Activated T-cell treated with anti-CD3 and anti-CD28 coated beads for 24 hours (primary cell): ENCODE measurements around the gene DNAH17.

ENCODE experiments used
- DNase-seq: peaks from one replicate; pipeline ENCODE4 v3.0.0-alpha.2; 2020; ENCODE audit warnings: low read depth

DNAH17 gene

DNA sequence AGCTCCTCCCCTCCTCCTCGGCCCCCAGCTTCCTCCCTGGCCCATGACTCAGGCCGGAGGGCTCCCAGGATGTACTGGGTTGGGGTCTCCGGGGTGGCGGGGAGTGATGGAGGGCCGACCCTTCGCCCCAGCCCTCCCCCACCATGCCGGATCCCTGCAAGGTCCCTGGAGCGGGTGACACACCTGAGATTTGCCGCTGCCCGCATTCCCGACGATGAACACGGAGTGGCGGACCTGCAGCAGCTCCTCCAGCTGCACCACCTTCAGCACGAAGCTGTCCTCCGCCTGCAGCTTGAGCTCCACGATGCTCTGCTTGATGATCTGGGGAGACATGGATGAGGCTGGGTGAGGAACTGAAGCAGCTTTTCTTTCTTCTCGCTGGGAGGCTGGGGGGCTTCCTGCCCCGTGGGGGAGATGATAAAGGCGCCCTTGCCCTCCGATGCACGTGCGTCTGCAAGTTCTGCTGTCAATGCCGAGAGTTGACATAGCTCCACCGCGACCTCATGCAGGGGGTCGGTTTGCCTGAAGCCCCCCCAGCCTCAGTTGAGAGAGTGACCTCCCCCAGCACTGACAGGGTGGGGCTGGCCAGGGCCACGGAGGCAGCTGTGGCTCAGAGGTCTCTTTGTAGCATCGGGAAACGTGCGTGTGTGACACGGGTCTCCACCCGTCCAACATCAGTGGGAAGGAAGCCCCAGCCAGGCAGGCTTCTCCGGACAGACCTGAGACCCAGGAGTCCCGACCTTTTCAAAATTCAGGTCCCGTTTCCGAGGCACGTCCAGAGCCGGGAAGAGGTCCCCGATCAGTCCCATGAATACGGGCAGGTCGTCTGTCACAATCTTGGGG is 83.1 kb downstream of the DNAH17 start:
- DNase-seq: no peak

DNA sequence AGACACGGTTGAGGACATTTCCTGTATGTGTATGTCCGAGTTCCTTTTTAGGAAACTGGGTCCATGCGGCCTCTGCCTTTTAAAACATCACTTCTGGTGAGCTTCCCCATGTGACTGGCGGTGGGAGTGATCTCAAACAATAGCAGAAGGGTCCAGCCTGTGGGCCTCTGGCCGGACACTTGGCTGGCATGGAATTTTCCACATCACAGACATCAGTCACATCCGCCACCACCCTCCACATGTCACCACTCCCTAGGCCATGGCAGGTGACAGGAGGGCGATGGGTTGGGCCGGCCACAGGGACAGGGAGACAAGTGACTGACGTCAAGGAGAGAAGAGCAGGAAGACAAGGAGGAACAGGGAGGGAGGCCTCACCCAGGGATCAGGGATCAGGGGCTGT is 83.7 kb downstream of the DNAH17 start:
- no peak for DNase-seq

DNA sequence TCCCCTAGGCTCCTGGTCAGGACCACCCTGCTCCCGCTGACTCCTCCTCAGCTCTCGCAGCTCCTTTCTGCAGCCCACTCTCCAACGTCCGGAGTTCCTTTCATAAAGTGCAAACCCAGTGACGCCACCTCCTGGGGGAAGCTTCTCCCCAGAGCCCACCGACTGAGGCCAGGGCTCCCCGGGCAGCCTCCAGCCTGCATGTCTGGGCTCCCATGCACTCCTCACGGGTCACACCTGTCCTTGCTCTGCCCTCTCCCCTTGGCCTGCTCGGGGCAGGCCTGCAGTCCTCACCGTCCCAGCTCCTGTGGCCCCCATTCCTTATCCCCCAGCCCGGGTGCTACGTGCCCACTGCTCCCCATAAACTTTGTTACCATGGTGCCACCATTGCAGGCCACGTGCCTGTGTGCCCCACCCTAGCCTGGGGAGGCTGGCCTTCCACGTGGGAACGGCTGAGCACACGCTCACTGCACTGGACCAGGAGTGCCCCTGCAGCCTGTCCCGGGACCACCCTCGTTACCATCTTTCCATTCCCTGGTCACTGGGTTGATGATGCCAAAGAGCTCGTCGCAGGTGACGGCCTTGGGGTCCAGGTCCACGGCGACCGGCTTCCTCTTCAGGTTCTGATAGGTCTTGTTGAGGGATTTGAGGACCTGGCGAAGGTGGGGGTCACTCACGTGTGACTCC is 84.9 kb downstream of the DNAH17 start:
- no peak for DNase-seq

DNA sequence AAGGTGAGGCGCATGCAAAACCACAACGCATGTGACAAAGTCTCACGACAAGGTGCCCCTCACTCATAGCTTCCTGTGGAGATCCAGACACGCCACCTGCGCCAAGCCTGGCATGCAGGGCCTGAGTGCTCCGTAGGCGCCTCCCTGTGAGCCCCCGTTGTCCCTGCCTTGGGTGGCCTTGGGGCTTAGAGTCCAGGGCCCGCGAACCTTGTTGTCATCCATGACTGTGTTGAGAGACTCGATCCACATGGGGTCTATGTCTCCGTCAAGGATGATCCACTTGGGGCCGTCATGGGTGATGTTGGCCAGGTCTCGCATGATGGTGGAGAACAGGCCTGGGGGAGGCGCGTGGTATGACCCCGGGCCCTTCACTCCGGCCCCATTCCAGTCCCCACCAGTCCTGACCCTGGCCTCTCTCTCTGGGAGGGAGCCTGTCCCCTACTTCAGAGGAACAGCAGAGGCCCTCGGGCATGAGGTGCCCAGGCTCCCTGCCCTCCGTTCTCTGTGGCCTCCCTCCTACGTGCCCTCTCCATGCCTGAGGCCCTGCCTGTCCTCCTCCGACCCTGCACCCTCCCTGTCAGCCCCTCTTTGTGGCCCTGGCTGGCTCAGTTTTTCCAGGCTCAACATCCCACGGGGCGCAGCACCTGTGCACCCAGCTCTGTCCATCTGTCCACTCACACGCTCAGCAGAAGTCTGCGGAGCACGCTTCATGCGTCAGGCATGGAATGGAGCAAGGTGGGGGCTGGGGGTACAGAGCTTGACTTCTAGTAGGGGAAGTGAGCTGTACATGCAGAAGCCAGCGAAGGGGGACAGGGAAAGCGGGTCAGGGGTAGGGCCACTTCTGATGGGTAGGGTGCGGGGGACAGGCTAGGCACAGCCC is 85.7 kb downstream of the DNAH17 start:
- DNase-seq: no peak

DNA sequence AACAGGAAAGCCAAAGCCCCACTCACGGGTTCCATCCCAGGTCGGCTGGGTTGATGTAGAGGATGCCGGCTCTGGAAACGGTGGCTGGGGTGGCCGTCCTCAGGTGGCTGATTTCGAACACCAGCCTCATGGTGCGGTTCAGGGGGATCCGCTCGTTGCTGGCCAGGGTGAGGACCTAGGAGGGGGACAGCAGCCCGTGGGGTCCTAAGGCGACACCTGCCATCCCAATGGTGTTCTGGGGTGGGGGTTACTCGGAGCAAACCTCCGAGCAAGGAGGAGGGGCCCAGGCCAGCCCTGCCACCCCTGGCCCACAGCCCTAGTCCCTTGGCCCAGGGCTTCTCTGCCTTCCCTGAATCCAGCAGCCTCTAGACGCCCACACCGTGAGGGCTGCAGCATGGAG is 86.5 kb downstream of the DNAH17 start:
- DNase-seq: no peak

DNA sequence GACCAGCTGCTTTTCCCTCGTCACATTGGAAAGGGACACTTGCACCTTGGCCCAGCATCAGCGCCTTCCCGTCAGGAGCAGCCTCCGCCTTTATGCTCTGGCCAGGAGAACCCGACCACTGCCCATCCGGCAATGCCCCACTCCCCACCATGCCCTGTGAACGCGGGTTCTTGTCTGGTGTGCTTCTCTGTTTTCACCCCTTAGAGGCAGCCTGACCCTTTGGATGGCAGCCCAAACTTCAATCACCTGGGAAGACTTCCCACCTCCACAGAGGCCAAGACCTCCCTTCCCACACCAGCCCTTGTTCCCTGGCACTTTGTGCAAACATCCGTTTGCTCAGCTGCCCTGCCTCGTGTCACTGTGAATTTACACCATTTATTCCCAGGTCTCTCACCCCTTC is 87.0 kb downstream of the DNAH17 start:
- DNase-seq: no peak

DNA sequence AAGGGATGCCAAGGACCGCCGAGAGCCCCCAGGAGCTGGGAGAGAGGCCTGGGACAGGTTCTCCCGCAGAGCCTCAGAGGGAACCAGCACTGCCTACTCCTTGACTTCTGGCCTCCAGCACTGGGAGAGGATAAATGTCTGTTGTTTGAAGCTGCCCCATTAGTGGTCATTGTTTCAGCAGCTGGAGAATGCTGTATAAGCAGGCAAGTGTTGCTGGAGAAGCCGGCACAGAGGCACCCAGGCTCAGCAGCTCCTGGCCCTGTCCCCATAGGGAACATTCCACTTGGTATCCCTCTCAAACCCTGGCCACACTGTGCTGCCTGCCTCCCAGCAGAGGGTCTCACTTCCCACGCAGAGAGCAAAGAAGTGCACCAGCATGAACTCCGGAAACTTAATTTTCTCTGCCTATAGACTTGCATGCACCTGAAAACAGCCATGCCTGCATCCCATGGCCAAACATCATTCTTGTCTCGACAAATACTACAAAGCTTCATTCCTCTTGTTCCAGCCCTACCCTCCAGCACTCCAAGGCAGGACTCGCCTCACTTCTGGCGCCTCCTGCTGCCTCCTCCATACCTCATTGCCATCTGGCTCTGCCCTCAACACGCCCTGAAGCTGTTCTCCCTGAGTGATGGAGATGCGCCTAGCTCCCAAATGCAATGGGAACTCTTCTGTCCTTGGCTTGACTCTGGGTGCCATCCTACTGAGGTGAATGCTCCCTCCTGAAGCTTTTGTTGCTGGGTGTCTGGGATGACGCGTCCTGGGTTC is 88.1 kb downstream of the DNAH17 start:
- no peak for DNase-seq

DNA sequence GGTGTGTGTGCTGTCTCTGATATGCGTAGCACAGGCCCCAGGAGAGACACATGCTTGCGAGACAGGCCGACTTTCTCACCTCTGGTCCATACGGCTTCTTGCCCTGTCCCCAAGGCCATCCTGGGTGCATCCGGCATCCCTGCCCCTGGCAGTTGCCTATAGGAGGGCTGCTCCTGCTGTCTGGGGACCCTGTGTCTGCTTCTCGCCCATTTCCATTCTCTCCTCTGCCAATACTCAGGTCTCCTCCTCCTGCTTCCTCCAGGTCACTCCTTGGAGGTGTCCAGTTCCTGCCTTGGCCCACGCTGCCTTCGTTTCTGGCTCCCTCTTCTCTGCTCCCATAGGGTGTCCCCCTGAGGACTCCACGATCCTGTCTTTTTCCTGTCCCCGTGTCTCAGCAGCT is 89.0 kb downstream of the DNAH17 start:
- DNase-seq: no peak

DNA sequence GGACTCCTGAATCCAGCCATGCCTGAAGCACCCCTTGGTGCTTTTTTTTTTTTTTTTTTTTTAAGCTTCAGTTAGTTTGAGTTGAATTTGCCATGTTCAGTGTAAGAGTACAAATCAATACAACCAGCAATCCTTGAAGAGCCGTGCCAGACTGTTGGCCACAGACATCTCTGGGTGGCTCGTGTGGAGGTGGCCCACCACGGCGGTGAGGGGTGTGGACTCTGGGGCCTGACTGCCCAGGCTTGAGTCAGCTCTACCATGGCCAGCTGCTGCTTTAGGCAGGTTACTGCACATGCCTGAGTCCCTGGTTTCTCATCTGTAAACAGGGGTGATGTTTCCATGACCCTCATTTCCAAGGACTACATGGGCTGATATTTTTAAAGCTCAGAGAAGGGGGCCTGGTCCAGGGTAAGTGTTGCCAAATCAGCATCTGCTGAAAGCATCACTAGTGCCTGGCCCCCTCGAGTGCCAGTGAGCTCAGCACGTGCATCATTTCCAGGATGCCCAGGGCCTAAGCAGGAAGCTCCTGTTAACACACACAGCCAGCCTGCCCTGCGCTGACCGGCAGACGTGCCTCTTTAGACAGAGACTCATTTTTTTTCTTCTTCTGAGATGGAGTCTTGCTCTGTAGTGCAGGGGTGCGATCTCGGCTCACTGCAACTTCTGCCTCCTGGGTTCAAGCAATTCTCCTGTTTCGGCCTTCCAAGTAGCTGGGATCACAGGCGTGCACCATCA is 90.1 kb downstream of the DNAH17 start:
- no peak for DNase-seq

DNA sequence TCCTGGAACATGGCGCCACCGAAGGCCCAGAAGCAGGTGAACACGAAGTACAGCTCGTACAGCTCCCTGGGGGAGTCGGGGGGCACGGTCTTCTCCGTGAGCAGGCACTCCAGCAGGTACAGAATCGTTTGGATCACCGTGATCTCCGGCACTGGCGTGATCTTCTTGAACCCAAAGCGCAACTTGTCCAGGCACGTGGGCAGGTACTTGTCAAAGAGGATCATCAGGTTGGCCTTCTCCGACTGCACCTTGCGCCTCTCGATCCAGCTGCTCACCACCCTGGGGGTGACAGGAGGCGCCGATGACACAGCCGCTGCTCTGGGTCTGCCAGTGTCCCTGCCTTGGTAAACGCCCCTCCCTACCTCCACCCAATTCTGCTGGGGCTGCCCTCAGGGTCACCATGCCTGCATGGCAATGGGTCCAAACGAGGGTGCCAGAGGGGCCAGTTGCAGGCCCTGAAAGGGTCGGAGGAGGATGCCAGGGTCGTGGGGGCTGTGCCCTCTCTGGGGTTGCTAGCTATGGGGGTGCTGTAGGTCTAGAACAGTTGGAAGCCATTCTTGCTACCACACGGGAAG is 90.9 kb downstream of the DNAH17 start:
- DNase-seq: no peak

DNA sequence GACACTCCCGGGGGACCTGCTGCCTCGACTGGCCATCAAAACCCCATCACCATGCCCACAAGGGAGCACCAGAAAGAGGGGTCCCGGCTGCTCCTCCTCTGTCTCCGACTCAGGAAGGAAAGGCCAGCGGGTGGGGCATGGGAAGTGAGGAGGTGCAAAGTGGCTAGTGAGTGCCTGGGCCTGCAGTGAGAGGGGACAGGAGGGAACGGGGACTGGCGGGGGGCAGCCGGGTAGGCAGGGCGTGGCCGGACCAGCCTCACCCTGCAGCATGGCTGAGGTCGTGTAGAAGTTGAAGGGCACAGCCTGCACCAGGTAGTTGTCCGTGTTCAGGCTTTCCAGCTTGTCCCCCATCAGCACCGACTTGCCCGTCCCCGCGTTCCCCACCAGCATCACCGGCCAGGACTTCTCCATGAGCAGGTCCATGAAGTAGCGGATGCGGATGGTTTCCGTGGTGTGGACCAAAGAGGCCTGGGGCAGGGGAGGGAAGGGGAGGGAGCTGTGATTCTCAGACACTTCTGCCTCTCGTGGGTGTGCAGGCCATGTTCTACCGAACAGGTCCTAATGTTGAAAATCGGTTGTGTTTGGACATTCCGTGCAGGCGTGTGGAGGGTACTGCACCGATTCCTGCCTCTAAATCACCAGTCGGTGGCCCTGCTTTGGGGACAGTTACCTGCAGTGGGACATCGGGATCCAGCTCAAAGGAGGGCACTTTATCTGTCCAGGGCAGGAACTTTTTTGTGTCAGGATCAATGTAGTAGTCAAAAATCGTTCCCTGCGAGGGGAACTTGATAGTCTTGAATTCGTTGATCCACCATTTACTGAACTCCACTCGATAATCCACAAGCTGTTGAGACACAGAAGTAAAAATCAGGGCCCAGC is 91.7 kb downstream of the DNAH17 start:
- DNase-seq: no peak

DNA sequence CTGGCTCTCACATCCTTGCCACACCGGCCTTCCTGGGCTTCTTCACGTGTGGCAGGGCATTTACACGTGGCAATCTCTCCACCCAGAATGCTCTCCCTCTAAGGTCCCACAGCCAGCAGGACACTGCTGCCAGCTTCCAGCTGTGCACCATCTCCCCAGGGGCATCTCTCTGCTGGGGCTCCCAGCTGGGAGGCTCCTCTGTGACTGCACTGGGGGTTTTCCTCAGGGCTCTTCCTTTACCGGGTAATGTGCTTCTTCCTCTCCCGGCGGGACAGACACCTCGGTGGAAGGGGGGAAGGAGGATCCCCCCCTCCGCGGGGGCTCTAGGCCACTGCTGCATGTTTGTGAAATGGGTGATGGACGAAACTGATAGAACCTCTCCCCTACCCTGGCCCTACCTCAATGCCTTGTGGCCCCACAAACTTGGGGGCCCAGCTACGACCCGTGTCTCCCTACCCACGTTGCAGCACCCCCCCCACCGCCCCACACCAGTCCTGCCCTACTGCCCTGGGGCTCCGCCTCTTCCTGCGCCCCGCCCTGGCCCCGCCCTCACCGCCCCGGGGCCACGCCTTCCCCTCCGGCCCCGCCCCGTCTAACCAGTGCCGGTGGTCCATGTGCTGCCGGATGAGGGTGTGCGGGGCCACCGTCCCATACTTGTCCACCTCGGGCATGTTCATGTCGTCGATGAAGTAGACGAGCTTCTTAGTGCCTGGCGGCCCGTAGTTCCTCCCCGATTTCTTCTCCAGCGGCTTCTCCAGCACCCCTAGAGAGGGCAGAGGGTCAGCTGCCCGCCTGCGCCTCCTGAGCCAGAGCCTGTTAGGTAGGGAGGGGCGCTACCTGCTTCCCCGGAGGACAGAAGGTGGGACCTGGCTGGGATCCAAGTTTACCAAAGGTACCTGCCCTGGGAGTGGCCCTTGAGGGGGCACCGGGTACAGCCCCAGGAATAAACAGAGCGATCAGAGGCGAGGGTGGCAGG is 92.6 kb downstream of the DNAH17 start:
- peak; percentile 54 for DNase-seq

DNA sequence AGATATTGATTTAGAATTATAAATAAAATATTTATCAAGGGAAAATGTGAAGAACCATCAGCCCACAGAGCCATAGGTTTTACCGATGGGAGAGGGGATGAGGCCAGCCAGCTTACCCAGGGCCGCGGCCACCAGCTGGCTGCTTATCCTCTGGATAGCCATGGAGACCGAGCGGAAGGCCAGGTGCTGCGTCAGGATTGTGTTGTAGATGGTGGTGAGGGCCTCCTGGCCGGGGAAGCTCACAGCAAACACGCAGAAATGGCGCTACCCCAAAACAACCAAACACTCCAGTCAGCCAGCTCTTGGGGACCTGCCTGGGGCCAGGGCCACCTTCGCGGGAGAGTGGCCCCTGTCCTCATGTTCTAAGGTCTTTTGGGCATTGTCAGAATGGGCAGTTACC is 97.8 kb downstream of the DNAH17 start:
- DNase-seq: no peak

DNA sequence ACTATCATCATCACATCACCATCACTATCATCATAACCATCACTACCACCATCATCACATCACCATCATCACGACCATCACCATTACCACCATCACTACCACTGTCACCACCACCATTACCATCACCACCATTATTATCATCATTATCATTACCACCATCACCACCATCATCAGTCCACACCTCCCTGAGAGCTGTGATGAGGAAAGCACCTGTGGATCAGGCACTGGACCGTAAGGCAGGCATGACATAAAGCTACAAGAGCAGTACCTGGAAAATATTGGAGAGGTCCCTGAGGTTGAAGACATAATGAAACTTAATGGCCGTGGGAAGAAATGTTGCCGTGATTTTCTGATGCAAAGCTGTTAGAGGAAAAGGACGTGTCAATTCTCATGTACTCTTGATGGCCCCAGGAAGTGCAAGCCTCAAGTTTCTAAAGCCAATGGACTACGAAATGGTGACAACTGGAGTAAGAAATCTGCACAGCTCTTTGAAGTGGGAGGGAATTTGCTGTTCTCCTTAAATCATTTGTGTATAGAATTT is 98.4 kb downstream of the DNAH17 start:
- no peak for DNase-seq

DNA sequence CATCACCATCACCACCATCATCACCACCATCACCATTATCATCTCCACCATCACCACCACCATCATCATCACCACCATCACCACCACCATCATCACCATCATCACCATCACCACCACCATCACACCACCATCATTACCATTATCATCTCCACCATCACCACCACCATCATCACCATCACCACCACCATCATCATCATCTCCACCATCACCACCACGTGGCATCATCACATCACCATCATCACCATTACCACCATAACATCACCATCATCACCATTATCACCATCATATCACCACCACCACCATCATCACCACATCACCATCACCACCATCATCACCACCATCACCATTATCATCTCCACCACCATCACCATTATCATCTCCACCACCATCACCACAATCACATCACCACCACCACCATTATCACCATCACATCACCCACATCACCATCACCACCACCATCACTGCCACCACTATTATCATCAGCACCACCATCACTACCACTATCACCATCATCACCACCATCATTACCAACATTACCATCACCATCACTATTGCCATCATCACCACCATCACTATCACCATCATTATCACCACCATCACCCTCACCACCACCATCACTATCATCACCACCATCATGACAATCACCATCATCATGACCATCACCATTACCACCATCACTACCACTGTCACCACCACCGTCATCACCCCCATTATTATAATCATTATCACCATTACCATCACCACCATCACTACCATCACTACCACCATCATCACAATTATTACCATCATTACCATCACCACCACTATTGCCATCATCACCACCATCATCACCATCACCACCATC is 99.1 kb downstream of the DNAH17 start:
- DNase-seq: no peak

DNA sequence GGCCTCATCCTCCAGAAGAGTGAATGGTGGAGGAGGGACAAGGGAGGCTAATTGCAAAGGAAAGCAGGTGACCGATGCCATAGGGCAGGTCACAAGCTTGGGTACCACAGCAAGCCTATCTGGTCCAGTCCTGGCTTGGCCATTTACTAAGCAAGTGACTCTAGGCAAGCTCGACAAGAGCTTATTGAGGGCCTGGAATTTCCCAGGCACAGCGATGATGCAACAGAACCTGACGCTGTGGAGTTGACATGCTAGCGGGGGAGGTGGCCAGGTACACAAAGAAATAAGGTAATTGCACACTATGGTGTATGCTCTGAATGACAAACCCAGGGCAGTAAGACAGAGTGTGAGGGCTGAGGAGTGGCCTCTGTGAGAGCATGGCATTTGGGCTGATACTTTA is 100.2 kb downstream of the DNAH17 start:
- DNase-seq: no peak

DNA sequence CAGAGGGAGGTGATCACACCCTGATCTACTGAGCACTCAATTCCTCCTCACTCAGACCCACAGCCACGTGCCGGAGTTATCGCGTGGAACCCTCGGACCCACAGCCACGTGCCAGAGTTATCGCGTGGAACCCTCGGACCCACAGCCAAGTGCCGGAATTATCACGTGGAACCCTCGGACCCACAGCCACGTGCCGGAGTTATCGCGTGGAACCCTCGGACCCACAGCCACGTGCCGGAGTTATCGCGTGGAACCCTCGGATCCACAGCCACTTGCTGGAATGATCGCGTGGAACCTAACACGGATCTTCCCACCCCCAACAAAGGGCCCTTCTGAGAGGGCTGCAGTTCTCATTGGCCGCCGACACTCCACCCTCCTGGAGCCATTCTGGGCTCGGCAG is 101.0 kb downstream of the DNAH17 start:
- DNase-seq: no peak
